ENCODE data around the gene SAFB2.
"Not testable (repeated sequence)": the region's sequence is repeated elsewhere in the genome, so short reads cannot be mapped to it uniquely, and the experiment has no call there.

Gene SAFB2

DNA sequence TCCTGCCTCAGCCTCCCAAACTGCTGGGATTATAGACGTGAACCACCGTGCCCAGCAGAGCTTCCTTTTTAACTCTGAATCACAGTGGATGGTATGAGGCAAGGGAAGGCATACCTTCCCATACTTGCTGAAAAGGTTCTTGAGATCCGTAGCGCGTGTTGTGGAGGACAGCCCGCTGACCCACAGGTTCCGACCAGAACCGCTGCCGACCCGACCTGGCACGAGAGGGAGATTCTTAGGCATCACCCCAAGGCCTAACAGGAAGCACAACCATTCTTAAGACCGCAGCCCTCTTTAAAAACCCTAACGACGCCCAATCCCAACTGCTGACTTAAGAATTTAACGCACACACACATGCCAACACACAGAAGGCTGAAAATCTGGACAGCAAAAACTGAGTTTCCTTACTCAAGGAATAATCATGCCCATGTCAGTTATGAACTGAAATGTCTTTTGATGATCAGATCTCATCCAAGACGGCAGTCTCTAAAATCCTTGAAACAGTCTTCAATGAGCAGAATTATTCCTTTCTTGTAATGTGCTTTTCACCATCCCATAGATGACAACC is 12.6 kb downstream of the SAFB2 start:
- no peaks in the 10 kb centered on the region for H3K9me3 ChIP-seq
- no peaks in the 10 kb centered on the region for H3K27me3 ChIP-seq
- TF ChIP-seq, protein P1, sequence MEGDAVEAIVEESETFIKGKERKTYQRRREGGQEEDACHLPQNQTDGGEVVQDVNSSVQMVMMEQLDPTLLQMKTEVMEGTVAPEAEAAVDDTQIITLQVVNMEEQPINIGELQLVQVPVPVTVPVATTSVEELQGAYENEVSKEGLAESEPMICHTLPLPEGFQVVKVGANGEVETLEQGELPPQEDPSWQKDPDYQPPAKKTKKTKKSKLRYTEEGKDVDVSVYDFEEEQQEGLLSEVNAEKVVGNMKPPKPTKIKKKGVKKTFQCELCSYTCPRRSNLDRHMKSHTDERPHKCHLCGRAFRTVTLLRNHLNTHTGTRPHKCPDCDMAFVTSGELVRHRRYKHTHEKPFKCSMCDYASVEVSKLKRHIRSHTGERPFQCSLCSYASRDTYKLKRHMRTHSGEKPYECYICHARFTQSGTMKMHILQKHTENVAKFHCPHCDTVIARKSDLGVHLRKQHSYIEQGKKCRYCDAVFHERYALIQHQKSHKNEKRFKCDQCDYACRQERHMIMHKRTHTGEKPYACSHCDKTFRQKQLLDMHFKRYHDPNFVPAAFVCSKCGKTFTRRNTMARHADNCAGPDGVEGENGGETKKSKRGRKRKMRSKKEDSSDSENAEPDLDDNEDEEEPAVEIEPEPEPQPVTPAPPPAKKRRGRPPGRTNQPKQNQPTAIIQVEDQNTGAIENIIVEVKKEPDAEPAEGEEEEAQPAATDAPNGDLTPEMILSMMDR (IDR thresholded peaks at IDR 0.05; ENCODE audit: low read depth, low read length), result no peak
- peaks cover 92% of the 10 kb centered on the region for H3K36me3 ChIP-seq
- H3K4me3 ChIP-seq (ENCODE audit: low read depth, low read length), result no peak overlapping the region
- no peaks in the 10 kb centered on the region for H3K4me1 ChIP-seq
- no peak for DNase-seq

DNA sequence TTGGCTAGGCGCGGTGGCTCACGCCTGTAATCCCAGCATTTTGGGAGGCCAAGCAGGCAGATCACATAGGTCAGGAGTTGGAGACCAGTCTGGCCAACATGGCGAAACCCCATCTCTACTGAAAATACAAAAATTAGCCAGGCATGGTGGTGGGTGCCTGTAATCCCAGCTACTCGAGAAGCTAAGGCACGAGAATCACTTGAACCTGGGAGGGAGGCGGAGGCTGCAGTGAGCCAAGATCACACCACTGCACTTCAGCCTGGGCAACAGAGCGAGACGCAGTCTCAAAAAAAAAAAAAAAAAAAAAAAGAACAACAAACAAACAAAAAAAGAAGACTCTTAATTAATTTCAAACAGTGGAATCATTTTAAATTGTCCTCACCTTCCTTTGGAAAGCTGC is 13.8 kb downstream of the SAFB2 start:
- not testable (repeated sequence) for DNase-seq; H3K27me3 ChIP-seq; H3K4me3 ChIP-seq (ENCODE audit: low read depth, low read length); H3K4me1 ChIP-seq; H3K9me3 ChIP-seq
- peaks cover 92% of the 10 kb centered on the region for H3K36me3 ChIP-seq

DNA sequence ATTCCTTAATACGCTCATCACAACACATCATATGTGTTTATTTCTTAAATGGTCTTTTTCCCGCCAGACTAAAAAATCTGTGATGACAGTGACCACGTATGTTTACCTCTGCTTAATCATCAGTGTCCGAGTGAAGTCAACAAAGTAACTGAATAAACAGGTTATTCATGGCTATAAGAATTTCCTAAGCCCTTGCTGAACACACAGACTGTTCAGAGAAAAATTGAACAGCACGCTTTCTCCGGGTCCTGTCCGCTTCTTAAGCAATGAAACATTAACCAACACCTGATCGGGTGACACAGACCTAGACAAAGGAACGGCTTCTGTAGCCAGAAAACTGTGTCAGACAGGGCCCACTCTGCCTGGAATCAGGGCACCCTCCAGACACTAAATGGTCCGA is 14.3 kb downstream of the SAFB2 start:
- Histone ChIP-seq H3K36me3 (peaks cover 92% of the 10 kb centered on the region), H3K4me1 (no peaks in the 10 kb centered on the region)
- TF ChIP-seq, protein P1 (IDR thresholded peaks at IDR 0.05; ENCODE audit: low read depth, low read length), result no peak

GRCh38 chr19:5607318-5608275 is 15.0 kb downstream of the SAFB2 start:
- no peak overlapping the region for H3K4me3 ChIP-seq (ENCODE audit: low read depth, low read length)
- no peaks in the 10 kb centered on the region for H3K27me3 ChIP-seq
- TF ChIP-seq, protein P1 (IDR thresholded peaks at IDR 0.05; ENCODE audit: low read depth, low read length), result no peak
- peaks cover 92% of the 10 kb centered on the region for H3K36me3 ChIP-seq
- H3K9me3 ChIP-seq, result no peaks in the 10 kb centered on the region
- no peaks in the 10 kb centered on the region for H3K4me1 ChIP-seq
- no peak for DNase-seq

More for the DNA sequence above, 14.3 kb downstream of the SAFB2 start:
- Histone ChIP-seq H3K9me3 (no peaks in the 10 kb centered on the region), H3K4me3 (ENCODE audit: low read depth, low read length) (no peak overlapping the region), H3K27me3 (no peaks in the 10 kb centered on the region)
- DNase-seq, result no peak

DNA sequence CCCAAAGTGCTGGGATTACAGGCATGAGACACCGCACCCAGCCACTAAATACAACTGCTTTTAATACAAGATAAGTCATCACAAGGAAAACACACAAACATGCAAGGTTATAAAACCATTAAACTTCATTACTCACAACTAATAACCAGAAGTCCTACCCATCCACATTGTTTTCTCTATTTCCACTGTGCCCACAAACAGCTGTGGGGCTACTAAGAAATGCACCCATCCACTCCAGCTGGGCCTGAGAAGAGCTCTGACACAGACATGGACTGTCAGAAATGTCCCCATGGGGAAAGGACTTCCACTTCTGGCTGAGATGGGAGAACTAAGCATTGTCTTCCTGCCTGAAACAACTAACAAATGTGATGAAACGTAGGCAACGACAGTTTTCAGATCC is 17.2 kb downstream of the SAFB2 start:
- Histone ChIP-seq H3K4me1 (no peaks in the 10 kb centered on the region), H3K27me3 (no peaks in the 10 kb centered on the region), H3K36me3 (peaks cover 95% of the 10 kb centered on the region), H3K4me3 (ENCODE audit: low read depth, low read length) (no peak overlapping the region), H3K9me3 (no peaks in the 10 kb centered on the region)
- DNase-seq, result no peak
- TF ChIP-seq, protein P1 (IDR thresholded peaks at IDR 0.05; ENCODE audit: low read depth, low read length), result no peak

- Histone ChIP-seq H3K4me1 (no peaks in the 10 kb centered on the region), H3K4me3 (ENCODE audit: low read depth, low read length) (no peak overlapping the region), H3K36me3 (peaks cover 95% of the 10 kb centered on the region), H3K9me3 (no peaks in the 10 kb centered on the region), H3K27me3 (no peaks in the 10 kb centered on the region)
- no peak for DNase-seq
- TF ChIP-seq, protein P1 (IDR thresholded peaks at IDR 0.05; ENCODE audit: low read depth, low read length), result no peak
These were observed 18.9 kb downstream of the SAFB2 start for GRCh38 chr19:5603626-5604025.
